Glomerular endothelial cell (primary cell): ENCODE results near the gene C12orf60. TPM values are rescaled to one million over a fixed set of nuclear protein-coding genes. Genes with fewer than 3 reads are reported as not detected.

ENCODE experiments used
- DNase-seq: peaks from one replicate; pipeline ENCODE4 v3.0.0-alpha.2; 2011; ENCODE audit warnings: low read depth, low spot score; ENCODE audit errors: extremely low read depth
- total RNA-seq: library from RNA; depleted of rRNA; stranded (reverse); fragments of >200 nt; gene quantifications from 2 replicates; pipeline ENCODE4 v1.2.3, GENCODE V29; 2015

Gene C12orf60
- total RNA-seq, 1 donor from 2014 or later: 2.1 TPM

GRCh38 chr12:14833952-14834351 is 30.5 kb downstream of the C12orf60 start:
- no peak for DNase-seq

GRCh38 chr12:14834509-14834908 is 31.0 kb downstream of the C12orf60 start:
- DNase-seq: no peak

GRCh38 chr12:14836336-14837210 is 33.1 kb downstream of the C12orf60 start:
- no peak for DNase-seq

GRCh38 chr12:14839262-14839661 is 35.8 kb downstream of the C12orf60 start:
- DNase-seq: no peak

DNA sequence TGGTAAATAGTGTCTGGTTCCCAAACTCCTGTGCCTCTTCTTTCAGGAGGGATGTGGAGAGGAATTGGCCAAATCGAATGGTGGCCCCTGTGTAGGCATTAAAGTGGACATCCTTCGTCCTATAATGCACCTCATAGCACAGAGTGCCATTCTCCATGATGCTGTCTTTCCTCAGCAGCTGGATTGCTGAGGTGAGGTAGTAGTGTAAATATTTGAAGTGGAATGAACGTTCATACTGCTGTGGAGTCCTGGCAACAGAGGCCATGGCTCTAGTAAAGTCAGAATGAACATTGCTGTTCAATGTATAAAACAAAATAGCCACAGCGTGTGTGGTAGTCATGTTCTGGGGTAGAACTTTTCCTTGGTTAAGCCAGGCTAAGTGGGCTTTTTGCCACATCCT is 37.1 kb downstream of the C12orf60 start:
- DNase-seq: no peak

DNA sequence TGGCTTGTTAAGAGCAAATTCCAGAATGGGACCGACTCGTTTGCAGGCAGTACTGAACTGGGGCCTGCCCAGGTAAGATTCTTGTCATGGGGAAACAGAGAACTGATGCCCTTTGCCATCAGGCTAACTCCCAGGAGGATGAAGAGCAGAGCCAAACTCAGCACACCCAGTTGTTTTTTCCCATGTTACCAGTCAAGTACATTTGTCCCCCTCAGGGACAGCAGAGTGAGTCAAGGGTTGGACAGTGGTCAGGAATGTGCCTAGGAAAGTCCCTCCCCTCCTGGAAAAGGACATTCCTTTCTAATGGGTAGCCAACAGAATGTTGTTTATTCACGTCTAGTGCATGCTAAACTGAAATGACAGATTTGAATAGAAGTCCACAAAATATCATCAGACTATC is 38.3 kb downstream of the C12orf60 start:
- no peak for DNase-seq

DNA sequence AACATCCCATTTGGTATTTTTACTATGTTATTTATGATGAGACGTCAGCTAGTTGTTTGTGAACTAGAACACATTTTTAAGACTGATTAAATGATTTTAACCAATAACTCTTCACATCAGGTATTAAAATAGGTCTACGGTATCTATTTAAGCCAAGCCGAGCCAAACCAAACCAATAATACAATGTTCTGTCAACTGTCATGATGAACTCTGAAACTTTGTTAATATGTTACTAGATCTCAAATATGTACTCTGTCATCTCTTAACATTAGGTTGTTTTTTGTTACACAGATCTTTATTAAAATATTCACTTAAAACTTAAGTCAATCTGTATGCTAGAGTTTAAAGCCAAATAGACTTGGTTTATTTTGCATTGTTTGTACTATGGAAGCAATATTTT is 38.8 kb downstream of the C12orf60 start:
- DNase-seq: no peak

DNA sequence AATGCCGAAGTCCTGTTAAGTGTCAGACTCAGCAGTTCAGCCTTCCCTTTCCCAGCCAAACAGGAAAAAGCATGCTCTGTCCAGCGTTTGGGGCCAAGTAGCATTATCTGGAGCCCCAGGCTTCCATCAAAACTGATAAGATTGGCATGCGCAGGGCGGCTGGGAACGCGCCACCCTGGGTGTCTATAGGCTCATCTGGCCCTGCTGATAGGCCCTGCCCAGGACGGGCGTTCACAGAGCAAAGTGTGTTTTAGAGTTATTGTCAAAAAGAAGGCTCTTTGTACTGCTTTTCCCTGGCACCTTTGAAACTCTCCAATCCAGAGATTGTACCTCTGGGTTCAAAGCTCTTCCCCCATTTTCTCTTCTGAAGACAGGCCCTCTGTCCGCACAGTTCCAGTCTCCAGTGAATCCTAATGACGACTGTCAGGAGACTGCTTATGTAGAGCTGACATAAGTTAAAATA is 40.0 kb downstream of the C12orf60 start, which contains the start of gene ART4:
TSS of gene ART4 (minus strand) at position 102 of the 463 bp plus-strand sequence. CDS start 413 bp downstream, outside the sequence.
- no peak for DNase-seq

- DNase-seq: no peak
Measured at GRCh38 chr12:14844401-14844800, 40.9 kb downstream of the C12orf60 start.

DNA sequence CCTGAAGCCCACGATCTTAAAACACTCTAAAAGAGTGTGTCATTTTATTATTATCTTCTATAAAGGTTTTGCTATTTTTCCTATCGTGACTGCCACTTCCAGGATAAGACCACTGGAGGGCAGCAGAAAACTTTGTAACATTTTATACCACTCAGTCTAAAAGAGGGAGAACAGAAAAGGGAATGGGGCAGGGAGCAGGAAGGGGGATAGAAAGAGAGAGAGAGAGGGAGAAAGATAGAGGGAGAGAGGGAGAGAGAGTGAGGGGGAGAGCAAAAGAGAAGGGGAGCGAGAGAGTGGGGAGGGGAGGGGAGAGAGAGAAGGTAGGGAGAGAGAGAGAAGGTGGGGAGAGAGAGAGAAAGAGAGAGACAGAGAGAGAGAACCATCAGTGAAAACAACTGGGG is 41.9 kb downstream of the C12orf60 start:
- DNase-seq: no peak

- no peak for DNase-seq
Measured at GRCh38 chr12:14846042-14846587, 42.6 kb downstream of the C12orf60 start.

GRCh38 chr12:14846876-14847580 is 43.6 kb downstream of the C12orf60 start:
- DNase-seq: no peak

GRCh38 chr12:14849661-14850060 is 46.2 kb downstream of the C12orf60 start:
- DNase-seq: no peak

DNA sequence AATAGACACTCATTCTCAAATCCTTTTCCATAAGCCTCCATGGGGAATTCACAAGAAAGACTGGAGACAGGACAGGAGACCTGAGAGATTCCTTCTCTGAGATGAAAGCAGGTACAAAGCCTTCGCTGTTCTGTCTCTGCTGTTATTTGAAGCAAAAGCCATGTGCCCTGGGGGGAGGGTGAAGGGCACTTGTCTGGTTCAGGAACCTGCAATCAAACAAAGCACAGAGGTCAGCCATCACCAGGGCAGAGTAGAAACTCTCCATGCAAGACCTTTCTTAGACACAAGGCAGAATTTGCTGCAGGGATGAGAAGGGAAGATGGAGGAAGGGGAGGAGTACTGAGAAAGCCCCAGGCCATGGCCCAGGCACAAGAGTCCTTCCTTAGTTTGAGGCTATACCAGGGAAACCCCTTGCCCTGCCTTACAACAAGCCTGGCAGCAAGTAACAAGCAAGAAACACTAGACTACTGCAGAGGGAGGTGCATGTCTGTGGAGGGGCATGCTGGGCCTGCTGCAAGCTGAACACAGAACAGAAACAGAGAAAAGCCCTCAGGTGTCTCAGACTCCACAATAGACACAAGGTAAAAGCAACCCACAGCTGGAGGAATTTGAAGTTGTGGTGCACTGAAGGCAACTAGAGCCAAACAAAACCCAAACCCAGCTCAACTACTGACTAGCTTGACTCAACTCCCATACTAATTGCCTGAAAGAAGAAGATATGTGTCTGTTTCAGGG is 47.6 kb downstream of the C12orf60 start:
- DNase-seq: no peak

GRCh38 chr12:14852880-14853279 is 49.4 kb downstream of the C12orf60 start:
- DNase-seq: no peak

DNA sequence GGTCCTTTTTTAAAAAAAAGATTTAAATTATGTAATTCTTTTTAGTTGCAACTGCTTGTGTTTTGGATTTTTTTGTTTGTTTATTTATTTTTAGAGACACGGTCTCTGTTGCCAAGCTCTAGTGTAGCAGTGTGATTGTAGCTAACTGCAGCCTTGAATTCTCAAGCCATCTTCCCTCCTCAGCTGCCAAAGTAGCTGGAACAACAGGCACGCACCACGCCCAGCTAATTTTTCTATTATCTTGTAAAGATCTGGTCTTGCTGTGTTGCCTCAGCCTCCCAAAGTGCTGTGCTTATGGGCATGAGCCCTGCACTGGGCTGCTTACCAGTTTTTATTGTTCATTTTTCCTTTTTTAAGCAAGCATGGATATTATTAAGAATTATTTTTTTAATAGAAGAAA is 50.5 kb downstream of the C12orf60 start:
- no peak for DNase-seq

GRCh38 chr12:14854586-14855183 is 51.2 kb downstream of the C12orf60 start:
- no peak for DNase-seq

- DNase-seq: no peak
Measured at GRCh38 chr12:14858513-14858912, 55.0 kb downstream of the C12orf60 start.

- no peak for DNase-seq
Measured at GRCh38 chr12:14860490-14860889, 57.0 kb downstream of the C12orf60 start.

- no peak for DNase-seq
Measured at GRCh38 chr12:14868916-14869506, 65.5 kb downstream of the C12orf60 start.
